IPS-15b (cell line): ENCODE data around the gene RDH5.

Experiments used
- H3K27me3 ChIP-seq: one replicate; pipeline ENCODE4 v1.6.1; 2013; ENCODE audit warnings: low read length; ENCODE audit not compliant: control insufficient read depth, insufficient read depth
- H3K36me3 ChIP-seq: one replicate; pipeline ENCODE4 v1.6.1; 2013; ENCODE audit warnings: low read length; ENCODE audit not compliant: control insufficient read depth, insufficient read depth
- H3K4me1 ChIP-seq: one replicate; pipeline ENCODE4 v1.6.1; 2013; ENCODE audit warnings: mild to moderate bottlenecking, low read length; ENCODE audit not compliant: control insufficient read depth, insufficient read depth
- H3K4me3 ChIP-seq: one replicate; pipeline ENCODE4 v1.5.1; 2013; ENCODE audit warnings: low read depth, low read length
- H3K9ac ChIP-seq: one replicate; pipeline ENCODE4 v1.6.1; 2013; ENCODE audit warnings: low read depth, mild to moderate bottlenecking, low read length
- H3K9me3 ChIP-seq: one replicate; pipeline ENCODE4 v1.6.1; 2013; ENCODE audit warnings: mild to moderate bottlenecking, low read length; ENCODE audit not compliant: control insufficient read depth, insufficient read depth

The RDH5 gene

DNA sequence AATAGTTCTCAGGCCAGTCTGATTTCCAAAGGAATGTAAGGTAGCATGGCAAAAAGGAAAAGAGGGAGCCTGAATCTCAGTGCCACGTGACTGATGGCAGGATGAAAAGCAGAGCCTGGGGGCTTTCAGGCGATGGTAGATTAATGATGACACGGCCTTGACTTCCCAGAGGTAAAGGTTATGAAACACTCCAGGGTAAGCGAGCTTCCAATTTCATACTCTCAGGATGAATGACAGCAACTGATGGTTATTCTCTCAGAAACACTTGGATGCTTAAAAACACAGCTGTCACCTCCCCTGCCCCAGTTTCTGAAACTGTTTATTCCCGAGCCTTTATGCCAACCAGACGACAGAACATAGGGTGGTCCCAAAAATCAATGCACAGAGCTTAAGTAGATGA is 51.5 kb downstream of the RDH5 start:
- Histone ChIP-seq H3K4me3 (no peak overlapping the region), H3K36me3 (peaks cover 13% of the 10 kb centered on the region), H3K4me1 (no peaks in the 10 kb centered on the region)

More for the DNA sequence above, 51.5 kb downstream of the RDH5 start:
- H3K9ac ChIP-seq, result no peak overlapping the region
- H3K9me3 ChIP-seq, result no peaks in the 10 kb centered on the region
- no peaks in the 10 kb centered on the region for H3K27me3 ChIP-seq
